Activated B cell treated with CpG ODN at 0.5 μM for 24 hours (primary cell): ENCODE results near the gene SMIM1. TPM values are rescaled to one million over a fixed set of nuclear protein-coding genes. Genes with fewer than 3 reads are reported as not detected.
"Not testable (repeated sequence)": the region's sequence is repeated elsewhere in the genome, so short reads cannot be mapped to it uniquely, and the experiment has no call there.

Source experiments
- ATAC-seq: fragments of 200-7000 bp; cut with Tn5 transposase; one replicate; pipeline ENCODE4 v1.10.0; 2021; ENCODE audit warnings: low read depth, mild to moderate bottlenecking, moderate library complexity
- CTCF ChIA-PET: fragments of 350-600 bp; sonication (Branson Sonifier 250); formaldehyde crosslinking; loops from one replicate; lab custom pipeline; 2021; ENCODE audit warnings: antibody characterized with exemption; lab: Charles Lee
- POLR2A ChIA-PET: fragments of 350-600 bp; sonication (Branson Sonifier 250); formaldehyde crosslinking; loops from one replicate; lab custom pipeline; 2021; ENCODE audit warnings: antibody characterized with exemption; lab: Charles Lee
- DNase-seq: peaks from one replicate; pipeline ENCODE4 v3.0.0; 2022
- H3K27ac Mint-ChIP-seq: one replicate; pipeline ENCODE4 v1.8.0; 2020; ENCODE audit warnings: mixed read lengths
- H3K27me3 Mint-ChIP-seq: one replicate; pipeline ENCODE4 v1.8.0; 2021; ENCODE audit warnings: mixed read lengths
- H3K36me3 Mint-ChIP-seq: one replicate; pipeline ENCODE4 v1.8.0; 2021; ENCODE audit warnings: low read depth, mixed read lengths
- H3K4me1 Mint-ChIP-seq: one replicate; pipeline ENCODE4 v1.8.0; 2021; ENCODE audit warnings: mixed read lengths
- H3K4me3 Mint-ChIP-seq: one replicate; pipeline ENCODE4 v1.8.0; 2020; ENCODE audit warnings: mild to moderate bottlenecking, mixed read lengths
- H3K9me3 Mint-ChIP-seq: one replicate; pipeline ENCODE4 v1.8.0; 2020; ENCODE audit warnings: mixed read lengths
- CTCF ChIP-seq: fragments of 200-600 bp; IDR thresholded peaks from one replicate; pipeline ENCODE4 v1.8.0; 2022; ENCODE audit warnings: antibody characterized with exemption, mild to moderate bottlenecking
- intact Hi-C: fragments of 100-400 bp; cut with micrococcal nuclease; formaldehyde crosslinking; loops from one replicate; pipeline ENCODE4 v1.15.1; 2024
- total RNA-seq: library from RNA; stranded (reverse); gene quantifications from 2 replicates; pipeline ENCODE4 v1.2.3, GENCODE V29; 2022

SMIM1 gene, protein sequence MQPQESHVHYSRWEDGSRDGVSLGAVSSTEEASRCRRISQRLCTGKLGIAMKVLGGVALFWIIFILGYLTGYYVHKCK
- total RNA-seq = 2.8 and 3.8 TPM in 2 replicates

- Mint-ChIP-seq H3K27me3 (no peaks in the 10 kb centered on the region), H3K4me3 (peak within 1 kb of the TSS; percentile 76), H3K4me1 (peaks cover 18% of the 10 kb centered on the region), H3K36me3 (no peaks in the 10 kb centered on the region), H3K27ac (no peak within 1 kb of the TSS), H3K9me3 (no peaks in the 10 kb centered on the region)
- ATAC-seq = no peak
- CTCF ChIA-PET = interaction anchor here (0.7 kb wide), 1 partner anchor 124 kb away, joined by 3 read pairs; no protein-coding TSS in a partner anchor
- no peak for DNase-seq
- intact Hi-C loops = loop anchor here (1.0 kb wide), 3 partner anchors 23 to 127 kb away; partner anchors contain the start of genes C1orf174 and LRRC47
- POLR2A ChIA-PET = interaction anchor here (1.6 kb wide), 1 partner anchor 23 kb away, joined by 7 read pairs; the partner anchor contains the start of gene LRRC47
- TF ChIP-seq CTCF = no peak
These were observed at the start of gene SMIM1 for GRCh38 chr1:3772715-3773571. TSS of gene SMIM1 (plus strand) at chr1:3772749. CDS start at chr1:3775374, 2,625 bp downstream.

GRCh38 chr1:3722846-3723245, 49.7 kb upstream of the SMIM1 start:
- ChIA-PET CTCF (interaction anchor here (0.8 to 1.9 kb wide), 2 partner anchors 270 kb away, joined by 4 to 13 read pairs; no protein-coding TSS in a partner anchor), POLR2A (no interaction called here)
- no peaks in the 10 kb centered on the region for H3K36me3 Mint-ChIP-seq
- no peak overlapping the region for H3K27ac Mint-ChIP-seq
- TF ChIP-seq CTCF = no peak
- no peaks in the 10 kb centered on the region for H3K9me3 Mint-ChIP-seq
- no peak overlapping the region for H3K4me3 Mint-ChIP-seq
- intact Hi-C loops = no loop called here
- ATAC-seq = no peak
- peaks cover 3% of the 10 kb centered on the region for H3K27me3 Mint-ChIP-seq
- peaks cover 4% of the 10 kb centered on the region for H3K4me1 Mint-ChIP-seq
- DNase-seq = no peak

- not testable (repeated sequence) for H3K9me3 Mint-ChIP-seq, H3K4me1 Mint-ChIP-seq, H3K4me3 Mint-ChIP-seq, H3K27me3 Mint-ChIP-seq, H3K27ac Mint-ChIP-seq, H3K36me3 Mint-ChIP-seq
- CTCF ChIA-PET = interaction anchor here (0.6 to 1.9 kb wide), 16 partner anchors 9 to 272 kb away, joined by 3 to 13 read pairs (median 4); partner anchors contain the start of gene WRAP73
- POLR2A ChIA-PET = interaction anchor here (0.7 kb wide), 1 partner anchor 99 kb away, joined by 3 read pairs; no protein-coding TSS in a partner anchor
- intact Hi-C loops = loop anchor here (1.0 kb wide), 5 partner anchors 77 to 271 kb away; no protein-coding TSS in a partner anchor
- peak; percentile 62 for ATAC-seq
- DNase-seq = peak; percentile 74
- TF ChIP-seq CTCF = peak; percentile 84
These were observed 48.0 kb upstream of the SMIM1 start for GRCh38 chr1:3724416-3725030.

DNA sequence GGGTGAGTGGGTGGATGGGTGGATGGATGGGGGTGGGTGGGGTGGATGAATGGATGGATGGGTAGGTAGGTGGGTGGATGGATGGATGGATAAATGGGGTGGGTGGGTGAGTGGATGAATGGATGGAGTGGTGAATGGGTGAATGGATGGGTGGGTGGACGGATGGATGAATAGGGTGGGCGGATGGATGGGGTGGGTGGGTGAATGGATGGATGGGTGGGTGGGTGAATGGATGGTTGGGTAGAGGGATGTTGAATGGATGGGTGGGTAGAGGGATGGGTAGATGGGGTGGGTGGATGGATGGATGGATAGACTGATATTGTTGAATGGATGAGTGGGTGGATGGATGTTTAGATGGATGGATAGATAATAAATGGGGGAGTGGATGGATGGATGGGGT, 47.2 kb upstream of the SMIM1 start:
- Mint-ChIP-seq H3K4me3 (no peak overlapping the region), H3K27me3 (peaks cover 3% of the 10 kb centered on the region), H3K36me3 (no peaks in the 10 kb centered on the region), H3K4me1 (peaks cover 4% of the 10 kb centered on the region), H3K27ac (no peak overlapping the region), H3K9me3 (no peaks in the 10 kb centered on the region)
- POLR2A ChIA-PET = no interaction called here
- no peak for TF ChIP-seq CTCF
- CTCF ChIA-PET = interaction anchor here (0.8 to 1.3 kb wide), 4 partner anchors 9 to 106 kb away, joined by 3 to 6 read pairs (median 4); partner anchors contain the start of gene WRAP73
- intact Hi-C loops = no loop called here
- ATAC-seq (no peak), DNase-seq (no peak)
